ENCODE results near the gene UPK1B.

UPK1B gene

DNA sequence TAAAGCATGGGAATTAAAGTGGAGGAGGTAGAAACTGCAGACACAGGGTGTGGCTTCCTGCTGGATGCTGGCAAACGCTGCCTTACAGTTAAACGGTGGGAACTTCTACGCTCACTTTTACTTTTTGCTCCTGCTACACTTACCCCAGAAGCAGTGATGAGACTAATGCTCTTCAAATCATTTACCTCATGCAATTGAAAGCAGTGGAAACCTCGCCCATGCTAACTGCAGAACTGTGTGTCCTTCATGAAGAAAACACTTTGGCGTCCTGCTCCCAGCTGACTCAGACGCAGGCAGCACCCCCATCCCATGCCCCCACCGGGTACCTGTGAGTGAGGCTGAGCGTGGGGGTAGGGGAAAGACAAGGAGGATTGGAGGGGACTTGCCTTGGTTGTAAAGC is 31.8 kb downstream of the UPK1B start:
- no peaks in the 10 kb centered on the region for H3K9me3 ChIP-seq (ENCODE audit: control insufficient read depth, insufficient read depth, low read depth, low read length)
- POLR2A ChIA-PET, result no interaction called here

DNA sequence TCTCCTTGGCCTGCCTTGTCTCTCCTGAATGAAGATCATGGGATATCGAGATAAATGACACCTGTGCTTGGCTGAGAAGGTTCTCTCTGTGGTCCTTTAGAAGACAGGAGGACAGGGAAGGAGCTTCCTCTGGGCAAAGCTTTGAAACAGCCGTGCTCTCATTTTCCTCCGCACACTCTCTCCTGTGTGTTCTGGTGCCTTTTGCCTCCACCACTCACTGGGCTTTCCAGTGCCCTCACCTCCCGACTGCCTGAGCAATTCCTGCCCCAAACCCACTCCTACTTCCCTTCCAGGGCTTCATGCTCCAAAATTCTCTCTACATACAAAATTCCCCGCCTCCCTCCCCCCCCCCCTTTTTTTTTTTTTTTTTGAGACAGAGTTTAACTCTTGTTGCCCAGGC is 32.3 kb downstream of the UPK1B start:
- ChIA-PET CTCF (no interaction called here), POLR2A (no interaction called here)
- no peak overlapping the region for H3K4me3 ChIP-seq (ENCODE audit: low read depth, low read length)
- no peaks in the 10 kb centered on the region for H3K9me3 ChIP-seq (ENCODE audit: control insufficient read depth, insufficient read depth, low read depth, low read length)
- H3K36me3 ChIP-seq (ENCODE audit: control insufficient read depth in 2 of 2, insufficient read depth in 1 of 2, low read length in 2 of 2), result peaks cover 0 to 23% of the 10 kb centered on the region in 2 experiments; a peak in 1 of 3 replicates
- no peak overlapping the region for H3K27ac ChIP-seq (ENCODE audit: extremely low read depth, low read depth, low read length)
- no peaks in the 10 kb centered on the region for H3K4me1 ChIP-seq (ENCODE audit: control insufficient read depth, insufficient read depth, low read length)
- TF ChIP-seq ZSCAN16 (tag by site-specific recombination; IDR thresholded peaks at IDR 0.05) (no peak), WT1 (tag by site-specific recombination; IDR thresholded peaks at IDR 0.05) (no peak), ZNF621 (tag by site-specific recombination; IDR thresholded peaks at IDR 0.05) (no peak), ZNF426 (tag by site-specific recombination; IDR thresholded peaks at IDR 0.05) (no peak), ZNF558 (tag by site-specific recombination; IDR thresholded peaks at IDR 0.05) (no peak), ZNF654 (tag by site-specific recombination; IDR thresholded peaks at IDR 0.05; ENCODE audit: low read depth) (no peak), ZFP37 (tag by site-specific recombination; IDR thresholded peaks at IDR 0.05) (no peak), SCRT2 (tag by site-specific recombination; IDR thresholded peaks at IDR 0.05) (no peak), ZNF138 (tag by site-specific recombination; IDR thresholded peaks at IDR 0.05; ENCODE audit: borderline replicate concordance) (no peak), ZIC2 (tag by site-specific recombination; IDR thresholded peaks at IDR 0.05) (no peak), ZNF248 (tag by site-specific recombination; IDR thresholded peaks at IDR 0.05) (no peak)
- TF ChIP-seq, protein P1, sequence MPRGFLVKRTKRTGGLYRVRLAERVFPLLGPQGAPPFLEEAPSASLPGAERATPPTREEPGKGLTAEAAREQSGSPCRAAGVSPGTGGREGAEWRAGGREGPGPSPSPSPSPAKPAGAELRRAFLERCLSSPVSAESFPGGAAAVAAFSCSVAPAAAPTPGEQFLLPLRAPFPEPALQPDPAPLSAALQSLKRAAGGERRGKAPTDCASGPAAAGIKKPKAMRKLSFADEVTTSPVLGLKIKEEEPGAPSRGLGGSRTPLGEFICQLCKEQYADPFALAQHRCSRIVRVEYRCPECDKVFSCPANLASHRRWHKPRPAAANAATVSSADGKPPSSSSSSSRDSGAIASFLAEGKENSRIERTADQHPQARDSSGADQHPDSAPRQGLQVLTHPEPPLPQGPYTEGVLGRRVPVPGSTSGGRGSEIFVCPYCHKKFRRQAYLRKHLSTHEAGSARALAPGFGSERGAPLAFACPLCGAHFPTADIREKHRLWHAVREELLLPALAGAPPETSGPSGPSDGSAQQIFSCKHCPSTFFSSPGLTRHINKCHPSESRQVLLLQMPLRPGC (tag by site-specific recombination; IDR thresholded peaks at IDR 0.05), result no peak
- TF ChIP-seq, protein P2, sequence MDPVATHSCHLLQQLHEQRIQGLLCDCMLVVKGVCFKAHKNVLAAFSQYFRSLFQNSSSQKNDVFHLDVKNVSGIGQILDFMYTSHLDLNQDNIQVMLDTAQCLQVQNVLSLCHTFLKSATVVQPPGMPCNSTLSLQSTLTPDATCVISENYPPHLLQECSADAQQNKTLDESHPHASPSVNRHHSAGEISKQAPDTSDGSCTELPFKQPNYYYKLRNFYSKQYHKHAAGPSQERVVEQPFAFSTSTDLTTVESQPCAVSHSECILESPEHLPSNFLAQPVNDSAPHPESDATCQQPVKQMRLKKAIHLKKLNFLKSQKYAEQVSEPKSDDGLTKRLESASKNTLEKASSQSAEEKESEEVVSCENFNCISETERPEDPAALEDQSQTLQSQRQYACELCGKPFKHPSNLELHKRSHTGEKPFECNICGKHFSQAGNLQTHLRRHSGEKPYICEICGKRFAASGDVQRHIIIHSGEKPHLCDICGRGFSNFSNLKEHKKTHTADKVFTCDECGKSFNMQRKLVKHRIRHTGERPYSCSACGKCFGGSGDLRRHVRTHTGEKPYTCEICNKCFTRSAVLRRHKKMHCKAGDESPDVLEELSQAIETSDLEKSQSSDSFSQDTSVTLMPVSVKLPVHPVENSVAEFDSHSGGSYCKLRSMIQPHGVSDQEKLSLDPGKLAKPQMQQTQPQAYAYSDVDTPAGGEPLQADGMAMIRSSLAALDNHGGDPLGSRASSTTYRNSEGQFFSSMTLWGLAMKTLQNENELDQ (tag by site-specific recombination; IDR thresholded peaks at IDR 0.05; ENCODE audit: low read depth), result no peak
- TF ChIP-seq, protein P3, sequence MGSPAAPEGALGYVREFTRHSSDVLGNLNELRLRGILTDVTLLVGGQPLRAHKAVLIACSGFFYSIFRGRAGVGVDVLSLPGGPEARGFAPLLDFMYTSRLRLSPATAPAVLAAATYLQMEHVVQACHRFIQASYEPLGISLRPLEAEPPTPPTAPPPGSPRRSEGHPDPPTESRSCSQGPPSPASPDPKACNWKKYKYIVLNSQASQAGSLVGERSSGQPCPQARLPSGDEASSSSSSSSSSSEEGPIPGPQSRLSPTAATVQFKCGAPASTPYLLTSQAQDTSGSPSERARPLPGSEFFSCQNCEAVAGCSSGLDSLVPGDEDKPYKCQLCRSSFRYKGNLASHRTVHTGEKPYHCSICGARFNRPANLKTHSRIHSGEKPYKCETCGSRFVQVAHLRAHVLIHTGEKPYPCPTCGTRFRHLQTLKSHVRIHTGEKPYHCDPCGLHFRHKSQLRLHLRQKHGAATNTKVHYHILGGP (tag by site-specific recombination; IDR thresholded peaks at IDR 0.05), result no peak

More for the DNA sequence above, 31.8 kb downstream of the UPK1B start:
- Histone ChIP-seq H3K36me3 (ENCODE audit: control insufficient read depth in 2 of 2, insufficient read depth in 1 of 2, low read length in 2 of 2) (peaks cover 0 to 19% of the 10 kb centered on the region in 2 experiments; a peak in 1 of 3 replicates), H3K27ac (ENCODE audit: extremely low read depth, low read depth, low read length) (no peak overlapping the region), H3K4me1 (ENCODE audit: control insufficient read depth, insufficient read depth, low read length) (no peaks in the 10 kb centered on the region), H3K4me3 (ENCODE audit: low read depth, low read length) (no peak overlapping the region)
- no peak for TF ChIP-seq ZNF521 (tag by site-specific recombination; IDR thresholded peaks at IDR 0.05)
- TF ChIP-seq ZNF670 (tag by site-specific recombination; IDR thresholded peaks at IDR 0.05; ENCODE audit: low read depth), result no peak
- CTCF ChIA-PET, result no interaction called here
